K562 (cell line): ENCODE data around the gene PILRA. TPM values are rescaled to one million over a fixed set of nuclear protein-coding genes. Genes with fewer than 3 reads are reported as not detected.
A peak's percentile ranks its signal among the peaks of the same experiment; 100 is the strongest.

ENCODE experiments used
- ATAC-seq: fragments of 200-7000 bp; cut with Tn5 transposase; 3 replicates; pipeline ENCODE4 v1.9.1; 2020; ENCODE audit warnings: moderate library complexity
- BruUV-seq: library from RNA; stranded (reverse); fragments of 400-500 nt; replicated peaks from 2 replicates; lab custom pipeline; 2021; lab: Mats Ljungman, UMichigan
- CTCF ChIA-PET: fragments of 300-600 bp; formaldehyde crosslinking; extraction: SDS; loops from one replicate; lab custom pipeline; 2021; ENCODE audit warnings: low intra/inter-chr PET ratio; lab: Yijun Ruan, JAX
- POLR2A ChIA-PET: fragments of 300-600, 350-650 bp; sonication (Branson Sonifier 250); formaldehyde crosslinking; extraction: SDS; loops from one replicate; lab custom pipeline; 2021; ENCODE audit warnings: antibody characterized with exemption, inconsistent platforms; lab: Yijun Ruan, JAX
- DNase-seq, 4 experiments: peaks; one replicate each; pipeline versions ENCODE4 v3.0.0 to v3.0.0-alpha.2; 2011 to 2018; ENCODE audit warnings: low spot score in 3 of 4, mixed read lengths in 3 of 4; ENCODE audit errors: extremely low read depth in 1 of 4
- FAIRE-seq: peaks from 2 replicates; lab custom pipeline; 2011; peaks lifted over from hg19 to GRCh38; lab: Jason Lieb, UNC
- H2AFZ ChIP-seq: 2 replicates; pipeline ENCODE4 v1.6.0; 2011; ENCODE audit warnings: low read depth, low read length, control low read depth, inconsistent platforms
- H3K27ac ChIP-seq: fragments of 200-600 bp; 3 replicates; pipeline ENCODE4 v1.8.0; 2011; ENCODE audit warnings: low read depth, mild to moderate bottlenecking, control low read depth, inconsistent platforms, low read length, moderate library complexity, mixed read lengths; ENCODE audit errors: extremely low read depth
- H3K27me3 ChIP-seq, 2 experiments: fragments of 300-600 bp in 1 of 2; 2 replicates in 1 of 2; 3 replicates in 1 of 2; pipeline versions ENCODE4 v1.6.0 to v1.8.0; 2011; ENCODE audit warnings: inconsistent platforms in 2 of 2, low read length in 2 of 2, mild to moderate bottlenecking in 1 of 2, mixed read lengths in 1 of 2, moderate library complexity in 1 of 2; ENCODE audit not compliant: control insufficient read depth in 2 of 2, insufficient read depth in 2 of 2
- H3K36me3 ChIP-seq: fragments of 300-600 bp; 3 replicates; pipeline ENCODE4 v1.8.0; 2011; ENCODE audit warnings: mild to moderate bottlenecking, low read length, inconsistent platforms; ENCODE audit not compliant: control insufficient read depth, insufficient read depth
- H3K4me1 ChIP-seq, 2 experiments: fragments of 200-600 bp in 1 of 2; replicated peaks in 1 of 2; 2 replicates in 1 of 2; 3 replicates in 1 of 2; pipeline versions ENCODE4 v1.5.1 to v1.8.0; 2011; ENCODE audit warnings: inconsistent platforms in 2 of 2, low read length in 2 of 2, mild to moderate bottlenecking in 1 of 2, mixed read lengths in 1 of 2, moderate library complexity in 1 of 2; ENCODE audit not compliant: control insufficient read depth in 2 of 2, insufficient read depth in 2 of 2
- H3K4me2 ChIP-seq: 2 replicates; pipeline ENCODE4 v1.6.1; 2011; ENCODE audit warnings: low read length, control low read depth, inconsistent platforms, mixed read lengths; ENCODE audit not compliant: insufficient read depth
- H3K4me3 ChIP-seq: fragments of 200-600 bp; sonication (generic), shearing (Covaris generic); 2 replicates; pipeline ENCODE4 v1.5.1; 2016; ENCODE audit warnings: control low read depth, inconsistent platforms
- H3K79me2 ChIP-seq: fragments of 200-600 bp; 3 replicates; pipeline ENCODE4 v1.8.0; 2011; ENCODE audit warnings: low read length, inconsistent platforms; ENCODE audit not compliant: control insufficient read depth, insufficient read depth
- H3K9ac ChIP-seq, 2 experiments: 2 replicates each; pipeline versions ENCODE4 v1.6.0 to v1.6.1; 2011; ENCODE audit warnings: low read depth in 2 of 2, low read length in 2 of 2, control low read depth in 1 of 2, inconsistent platforms in 1 of 2, mild to moderate bottlenecking in 1 of 2, mixed read lengths in 1 of 2; ENCODE audit not compliant: insufficient read depth in 1 of 2
- H3K9me1 ChIP-seq: one replicate; pipeline ENCODE4 v1.6.0; 2011; ENCODE audit warnings: inconsistent platforms, mild to moderate bottlenecking, low read length, moderate library complexity; ENCODE audit not compliant: control insufficient read depth, insufficient read depth
- H3K9me3 ChIP-seq: replicated peaks from 2 replicates; pipeline ENCODE4 v1.5.1; 2011; ENCODE audit warnings: low read depth, low read length, inconsistent platforms; ENCODE audit not compliant: control insufficient read depth, insufficient read depth
- H4K20me1 ChIP-seq: replicated peaks from 2 replicates; pipeline ENCODE4 v1.6.1; 2011; ENCODE audit warnings: low read length, inconsistent platforms, mixed read lengths; ENCODE audit not compliant: control insufficient read depth, insufficient read depth
- CHD2 ChIP-seq: IDR thresholded peaks from 2 replicates; pipeline ENCODE4 v1.6.1; 2011; ENCODE audit warnings: low read depth, low read length
- EGR1 ChIP-seq: fragments of 450-650 bp; conservative IDR thresholded peaks from 2 replicates; pipeline ENCODE4 v1.6.1; 2017; ENCODE audit warnings: mild to moderate bottlenecking
- ETV5 ChIP-seq: sonication (generic); formaldehyde crosslinking; IDR thresholded peaks from 2 replicates; pipeline ENCODE4 v1.4.0; 2020; ENCODE audit warnings: low read depth, mild to moderate bottlenecking, missing genetic modification reagents
- KLF13 ChIP-seq: fragments of 450-650 bp; IDR thresholded peaks from 2 replicates; pipeline ENCODE4 v1.6.1; 2016; ENCODE audit warnings: missing genetic modification characterization, low read depth, mild to moderate bottlenecking, missing compliant biosample characterization, moderate library complexity, borderline replicate concordance
- SAP30 ChIP-seq: fragments of 200-600 bp; sonication (generic); IDR thresholded peaks from 2 replicates; pipeline ENCODE4 v1.6.1; 2012; ENCODE audit warnings: borderline replicate concordance, low read depth, mild to moderate bottlenecking, moderate library complexity, low read length, control low read depth, inconsistent platforms; ENCODE audit not compliant: insufficient read depth, poor library complexity, severe bottlenecking
- WGBS: fragments of 100-300 bp; shearing (Covaris generic); methylation state at CpG from one replicate; pipeline ENCODE4 v1.1.6; 2016; ENCODE audit warnings: low coverage, mixed read lengths; ENCODE audit not compliant: insufficient coverage; ENCODE audit errors: missing lambda C conversion rate; 5-methylcytosine and 5-hydroxymethylcytosine counted together
- in situ Hi-C: fragments of 300-500 bp; cut with MboI; formaldehyde crosslinking; loops from 4 replicates; pipeline ENCODE4 v1.15.0; 2018; ENCODE audit warnings: inconsistent platforms, mixed read lengths
- intact Hi-C: fragments of 100-400 bp; cut with micrococcal nuclease; formaldehyde crosslinking; loops from 2 replicates; pipeline ENCODE4 v1.14.2; 2022
- polyA plus RNA-seq, 8 experiments: library from polyadenylated mRNA; depleted of rRNA in 4 of 8; stranded (reverse) in 5 of 8; unstranded in 3 of 8; fragments of >200 nt; fragmentation: Nextera tagmentation in 2 of 8; fragmentation: Illumina TruSeq in 1 of 8; extraction: Ambion mirVana in 2 of 8; extraction: Trizol in 1 of 8; gene quantifications; 2 replicates each; pipeline versions ENCODE4 v1.2.1 to v1.2.3, GENCODE V29; 2011 to 2014; ENCODE audit warnings: inconsistent platforms in 1 of 8, missing spikeins in 1 of 8
- total RNA-seq, 7 experiments: library from RNA; depleted of rRNA in 6 of 7; stranded (reverse); fragments of >200 nt in 6 of 7; fragmentation: Illumina TruSeq in 2 of 7; extraction: Trizol in 2 of 7; gene quantifications; 2 replicates each; pipeline versions ENCODE4 v1.2.1 to v1.2.3, GENCODE V29; 2011 to 2021; ENCODE audit warnings: low replicate concordance in 1 of 7
- TF ChIP-seq, protein P1 (sequence below): fragments of 450-650 bp; formaldehyde crosslinking; conservative IDR thresholded peaks from 2 replicates; pipeline ENCODE4 v1.4.0; 2022; ENCODE audit warnings: mild to moderate bottlenecking, missing genetic modification characterization
- TF ChIP-seq, protein P2 (sequence below): fragments of 250-450 bp; sonication (Bioruptor Pico); IDR thresholded peaks from 2 replicates; pipeline ENCODE4 v1.5.0; 2020; ENCODE audit warnings: mild to moderate bottlenecking, borderline replicate concordance
- TF ChIP-seq, protein P3 (sequence below): fragments of 200-800 bp; sonication (Bioruptor generic); IDR thresholded peaks from 2 replicates; pipeline ENCODE4 v1.6.1; 2017; ENCODE audit warnings: missing genetic modification characterization, missing compliant biosample characterization
- TF ChIP-seq, protein P4 (sequence below), 2 experiments: IDR thresholded peaks; 2 replicates each; pipeline ENCODE4 v1.6.1; 2011; ENCODE audit warnings: borderline replicate concordance in 1 of 2, control low read depth in 1 of 2, low read depth in 1 of 2, low read length in 1 of 2, mild to moderate bottlenecking in 1 of 2, mixed read lengths in 1 of 2, moderate library complexity in 1 of 2; ENCODE audit not compliant: insufficient read depth in 1 of 2, insufficient read length in 1 of 2, poor library complexity in 1 of 2, severe bottlenecking in 1 of 2; ENCODE audit errors: extremely low read depth in 1 of 2
- TF ChIP-seq, protein P5 (sequence below): fragments of 200-800 bp; sonication (Bioruptor generic); IDR thresholded peaks from 2 replicates; pipeline ENCODE4 v1.6.1; 2017; ENCODE audit warnings: missing genetic modification characterization, missing compliant biosample characterization

Gene PILRA
- total and polyA plus RNA-seq, 9 of the 15 experiments (the other 6 are each of a cell fraction or from before 2014, with no cell fraction given) = 0.13 to 1.8 (median 0.62) TPM

DNA sequence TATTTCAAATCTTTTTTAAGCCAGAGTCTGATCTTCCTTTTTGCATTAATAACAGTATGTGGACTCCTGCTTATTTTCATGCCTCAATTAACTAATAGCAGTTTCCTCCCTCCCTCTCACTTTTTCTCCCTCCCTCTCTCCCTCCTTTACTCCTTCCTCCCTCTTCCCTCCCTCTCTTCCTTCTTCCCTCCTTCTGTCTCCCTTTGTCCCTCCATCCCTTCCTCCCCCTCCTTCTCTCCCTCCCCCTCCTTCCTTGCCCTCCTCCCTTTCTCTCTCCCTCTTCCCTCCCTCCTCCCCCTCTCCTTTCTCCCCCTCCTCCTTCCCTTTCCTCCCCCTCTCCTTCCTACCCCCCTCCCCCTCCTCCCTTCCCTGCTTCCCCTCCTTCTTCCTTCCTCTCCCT is 53.2 kb downstream of the PILRA start (continued):
- TF ChIP-seq, protein P1, sequence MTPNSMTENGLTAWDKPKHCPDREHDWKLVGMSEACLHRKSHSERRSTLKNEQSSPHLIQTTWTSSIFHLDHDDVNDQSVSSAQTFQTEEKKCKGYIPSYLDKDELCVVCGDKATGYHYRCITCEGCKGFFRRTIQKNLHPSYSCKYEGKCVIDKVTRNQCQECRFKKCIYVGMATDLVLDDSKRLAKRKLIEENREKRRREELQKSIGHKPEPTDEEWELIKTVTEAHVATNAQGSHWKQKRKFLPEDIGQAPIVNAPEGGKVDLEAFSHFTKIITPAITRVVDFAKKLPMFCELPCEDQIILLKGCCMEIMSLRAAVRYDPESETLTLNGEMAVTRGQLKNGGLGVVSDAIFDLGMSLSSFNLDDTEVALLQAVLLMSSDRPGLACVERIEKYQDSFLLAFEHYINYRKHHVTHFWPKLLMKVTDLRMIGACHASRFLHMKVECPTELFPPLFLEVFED = 0 out of 2 replicates have a peak, but pooled peaks have one; percentile 36

DNA sequence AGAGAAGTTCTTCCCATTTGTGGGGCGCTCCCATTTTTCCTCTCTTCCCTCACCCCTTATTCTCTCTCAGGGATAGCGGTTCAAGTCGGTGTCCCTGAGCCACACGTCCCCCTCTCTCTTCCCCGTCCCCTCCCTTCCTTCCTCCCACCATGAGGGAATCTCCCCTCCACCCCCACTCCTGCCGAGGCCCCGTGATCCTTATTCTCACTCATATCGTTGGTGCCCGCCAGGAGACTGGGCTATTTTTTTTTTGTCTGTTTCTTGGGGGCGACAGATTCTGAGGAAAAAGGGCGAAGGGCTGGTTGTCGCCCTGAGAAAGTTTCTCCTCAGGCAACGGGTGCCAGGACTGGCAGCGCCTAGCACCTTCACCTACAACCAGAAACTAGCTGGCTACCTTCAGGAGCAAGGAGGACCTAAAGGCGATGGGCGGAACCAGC is 54.5 kb downstream of the PILRA start:
- CTCF ChIA-PET = no interaction called here
- no peak for TF ChIP-seq ETV5 (CRISPR knock-in tag)
- TF ChIP-seq, protein P2, sequence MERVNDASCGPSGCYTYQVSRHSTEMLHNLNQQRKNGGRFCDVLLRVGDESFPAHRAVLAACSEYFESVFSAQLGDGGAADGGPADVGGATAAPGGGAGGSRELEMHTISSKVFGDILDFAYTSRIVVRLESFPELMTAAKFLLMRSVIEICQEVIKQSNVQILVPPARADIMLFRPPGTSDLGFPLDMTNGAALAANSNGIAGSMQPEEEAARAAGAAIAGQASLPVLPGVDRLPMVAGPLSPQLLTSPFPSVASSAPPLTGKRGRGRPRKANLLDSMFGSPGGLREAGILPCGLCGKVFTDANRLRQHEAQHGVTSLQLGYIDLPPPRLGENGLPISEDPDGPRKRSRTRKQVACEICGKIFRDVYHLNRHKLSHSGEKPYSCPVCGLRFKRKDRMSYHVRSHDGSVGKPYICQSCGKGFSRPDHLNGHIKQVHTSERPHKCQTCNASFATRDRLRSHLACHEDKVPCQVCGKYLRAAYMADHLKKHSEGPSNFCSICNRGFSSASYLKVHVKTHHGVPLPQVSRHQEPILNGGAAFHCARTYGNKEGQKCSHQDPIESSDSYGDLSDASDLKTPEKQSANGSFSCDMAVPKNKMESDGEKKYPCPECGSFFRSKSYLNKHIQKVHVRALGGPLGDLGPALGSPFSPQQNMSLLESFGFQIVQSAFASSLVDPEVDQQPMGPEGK (CRISPR knock-in tag) = no peak
- TF ChIP-seq, protein P3, sequence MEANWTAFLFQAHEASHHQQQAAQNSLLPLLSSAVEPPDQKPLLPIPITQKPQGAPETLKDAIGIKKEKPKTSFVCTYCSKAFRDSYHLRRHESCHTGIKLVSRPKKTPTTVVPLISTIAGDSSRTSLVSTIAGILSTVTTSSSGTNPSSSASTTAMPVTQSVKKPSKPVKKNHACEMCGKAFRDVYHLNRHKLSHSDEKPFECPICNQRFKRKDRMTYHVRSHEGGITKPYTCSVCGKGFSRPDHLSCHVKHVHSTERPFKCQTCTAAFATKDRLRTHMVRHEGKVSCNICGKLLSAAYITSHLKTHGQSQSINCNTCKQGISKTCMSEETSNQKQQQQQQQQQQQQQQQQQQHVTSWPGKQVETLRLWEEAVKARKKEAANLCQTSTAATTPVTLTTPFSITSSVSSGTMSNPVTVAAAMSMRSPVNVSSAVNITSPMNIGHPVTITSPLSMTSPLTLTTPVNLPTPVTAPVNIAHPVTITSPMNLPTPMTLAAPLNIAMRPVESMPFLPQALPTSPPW (CRISPR knock-in tag) = no peak
- TF ChIP-seq KLF13 (tag) = 0 out of 2 replicates have a peak, but pooled peaks have one; percentile 9
- no peak for TF ChIP-seq CHD2
- TF ChIP-seq, protein P4, sequence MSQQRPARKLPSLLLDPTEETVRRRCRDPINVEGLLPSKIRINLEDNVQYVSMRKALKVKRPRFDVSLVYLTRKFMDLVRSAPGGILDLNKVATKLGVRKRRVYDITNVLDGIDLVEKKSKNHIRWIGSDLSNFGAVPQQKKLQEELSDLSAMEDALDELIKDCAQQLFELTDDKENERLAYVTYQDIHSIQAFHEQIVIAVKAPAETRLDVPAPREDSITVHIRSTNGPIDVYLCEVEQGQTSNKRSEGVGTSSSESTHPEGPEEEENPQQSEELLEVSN (IDR thresholded peaks at IDR 0.05; ENCODE audit: borderline replicate concordance in 1 of 2, extremely low read depth in 1 of 2, insufficient read depth in 1 of 2, insufficient read length in 1 of 2, low read depth in 1 of 2, low read length in 1 of 2, poor library complexity in 1 of 2, severe bottlenecking in 1 of 2) = no peak
- no peak for TF ChIP-seq EGR1
- TF ChIP-seq, protein P5, sequence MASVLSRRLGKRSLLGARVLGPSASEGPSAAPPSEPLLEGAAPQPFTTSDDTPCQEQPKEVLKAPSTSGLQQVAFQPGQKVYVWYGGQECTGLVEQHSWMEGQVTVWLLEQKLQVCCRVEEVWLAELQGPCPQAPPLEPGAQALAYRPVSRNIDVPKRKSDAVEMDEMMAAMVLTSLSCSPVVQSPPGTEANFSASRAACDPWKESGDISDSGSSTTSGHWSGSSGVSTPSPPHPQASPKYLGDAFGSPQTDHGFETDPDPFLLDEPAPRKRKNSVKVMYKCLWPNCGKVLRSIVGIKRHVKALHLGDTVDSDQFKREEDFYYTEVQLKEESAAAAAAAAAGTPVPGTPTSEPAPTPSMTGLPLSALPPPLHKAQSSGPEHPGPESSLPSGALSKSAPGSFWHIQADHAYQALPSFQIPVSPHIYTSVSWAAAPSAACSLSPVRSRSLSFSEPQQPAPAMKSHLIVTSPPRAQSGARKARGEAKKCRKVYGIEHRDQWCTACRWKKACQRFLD (CRISPR knock-in tag) = no peak
- TF ChIP-seq SAP30 = no peak

More for the DNA sequence above, 54.5 kb downstream of the PILRA start:
- WGBS = 88% methylated on average over 12 of the region's 16 CpGs
- H4K20me1 ChIP-seq = peaks cover 17% of the 10 kb centered on the region
- no peak overlapping the region for H3K4me3 ChIP-seq
- ATAC-seq = no peak
- H3K9me1 ChIP-seq = peaks cover 15% of the 10 kb centered on the region
- POLR2A ChIA-PET = interaction anchor here (0.7 to 3.7 kb wide), 14 partner anchors 8 to 923 kb away, joined by 3 to 58 read pairs (median 10); partner anchors contain the start of genes FBXO24 and LRCH4
- intact Hi-C loops (loop anchor here (2.0 kb wide), 1 partner anchor 17 kb away; no protein-coding TSS in a partner anchor), in situ Hi-C loops (no loop called here)
- DNase-seq = no peak
- peak overlapping the region; percentile 88; the same call in 1 of the 2 replicates for H3K4me2 ChIP-seq
- H3K9me3 ChIP-seq = peaks cover 4% of the 10 kb centered on the region; the same call in 1 of the 2 replicates
- no peak for FAIRE-seq
- BruUV-seq = no TSS peak
- peaks cover 25 to 37% of the 10 kb centered on the region in 2 experiments for H3K4me1 ChIP-seq
- peaks cover 24% of the 10 kb centered on the region for H3K36me3 ChIP-seq
- peak overlapping the region; percentile 98 for H2AFZ ChIP-seq
- H3K79me2 ChIP-seq = peaks cover 33% of the 10 kb centered on the region
- peak overlapping the region; percentile 98 for H3K27ac ChIP-seq
- H3K27me3 ChIP-seq = no peaks in the 10 kb centered on the region
- 0 out of 4 replicates have a peak overlapping the region, but pooled peaks of 1 of the 2 experiments have one; percentile 96 for H3K9ac ChIP-seq
